Neuron (in vitro differentiated cells): ENCODE measurements around the gene ABHD17B.
"Not testable (repeated sequence)": the region's sequence is repeated elsewhere in the genome, so short reads cannot be mapped to it uniquely, and the experiment has no call there.

Source experiments
- H2AFZ ChIP-seq: one replicate; pipeline ENCODE4 v1.6.1; 2013; ENCODE audit warnings: low read depth, mild to moderate bottlenecking, inconsistent platforms, low read length, moderate library complexity
- H3K27me3 ChIP-seq: one replicate; pipeline ENCODE4 v1.6.1; 2013; ENCODE audit warnings: low read length; ENCODE audit not compliant: insufficient read depth
- H3K36me3 ChIP-seq: one replicate; pipeline ENCODE4 v1.6.1; 2013; ENCODE audit warnings: low read length; ENCODE audit not compliant: insufficient read depth
- H3K4me1 ChIP-seq: one replicate; pipeline ENCODE4 v1.6.1; 2013; ENCODE audit warnings: low read length; ENCODE audit not compliant: insufficient read depth
- H3K4me3 ChIP-seq: 2 replicates; pipeline ENCODE4 v1.5.1; 2013; ENCODE audit warnings: mild to moderate bottlenecking, low read length, moderate library complexity
- H3K9me3 ChIP-seq: one replicate; pipeline ENCODE4 v1.6.1; 2013; ENCODE audit warnings: low read length

The ABHD17B gene

DNA sequence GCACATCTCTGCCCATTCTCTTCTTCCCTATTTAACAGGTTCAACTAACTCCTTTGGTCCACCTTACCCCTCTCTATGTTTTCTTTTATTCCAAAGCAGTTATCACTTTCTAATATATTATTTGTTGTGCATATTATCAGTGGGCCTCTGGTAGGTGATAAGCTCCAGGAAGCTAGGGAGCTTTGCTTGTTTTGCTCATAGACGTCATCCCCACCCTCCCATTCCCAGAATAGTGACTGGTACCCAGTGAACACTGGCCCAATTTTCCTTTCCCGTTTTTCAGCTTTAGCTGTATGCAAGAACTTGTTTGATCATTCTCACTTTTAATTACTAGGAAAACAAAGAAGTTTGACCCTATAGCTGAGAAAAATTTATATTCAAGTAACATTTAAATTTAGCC is 6.9 kb downstream of the ABHD17B start:
- Histone ChIP-seq H2AFZ (no peak overlapping the region), H3K4me3 (no peak overlapping the region), H3K27me3 (no peaks in the 10 kb centered on the region), H3K9me3 (peaks cover 2% of the 10 kb centered on the region), H3K4me1 (peaks cover 10% of the 10 kb centered on the region), H3K36me3 (peaks cover 14% of the 10 kb centered on the region)

DNA sequence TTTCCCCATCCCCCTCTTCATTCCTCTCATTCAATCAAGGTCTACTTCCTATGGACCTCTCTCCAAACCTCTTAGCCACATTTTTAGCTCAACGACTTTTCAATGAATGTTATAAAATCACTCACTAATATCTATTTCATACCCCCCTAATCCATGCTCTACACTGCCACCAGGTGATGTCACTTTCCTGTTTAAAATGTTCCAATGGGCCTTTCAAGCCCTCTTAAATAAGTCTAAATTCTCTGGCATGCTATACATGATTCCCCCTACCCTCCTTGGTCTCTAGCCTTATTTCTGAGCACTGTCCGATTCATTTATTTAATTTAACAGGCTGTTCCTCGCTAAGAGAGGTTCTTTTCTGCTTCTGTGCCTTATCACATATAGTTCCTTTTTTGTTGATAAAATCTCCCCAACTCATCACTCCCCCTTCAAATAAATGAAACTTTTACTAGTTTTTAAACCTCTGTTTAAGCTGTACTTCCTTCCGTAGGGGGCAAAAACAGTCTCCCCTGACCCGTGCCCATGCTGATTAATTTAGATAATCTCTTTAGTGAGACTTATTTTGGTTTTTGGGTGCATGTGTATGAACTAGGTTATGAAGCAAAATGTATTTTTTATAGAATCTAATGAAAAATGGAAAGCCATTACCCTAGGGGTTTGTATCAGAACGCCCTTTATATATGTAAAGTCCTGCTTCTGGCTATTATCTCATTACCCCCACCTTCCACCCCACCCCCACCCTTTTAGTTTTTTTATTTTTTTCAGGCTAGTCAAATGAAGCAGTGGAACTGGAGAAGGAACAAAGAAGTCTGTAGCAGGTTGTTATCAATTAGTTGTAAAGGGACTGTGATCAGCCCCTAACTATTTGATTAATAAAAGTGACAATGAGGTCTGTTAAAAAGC is 9.0 kb downstream of the ABHD17B start:
- Histone ChIP-seq H3K9me3 (peaks cover 2% of the 10 kb centered on the region), H3K36me3 (peaks cover 14% of the 10 kb centered on the region), H3K4me1 (no peaks in the 10 kb centered on the region), H2AFZ (no peak overlapping the region), H3K27me3 (no peaks in the 10 kb centered on the region), H3K4me3 (no peak overlapping the region)

GRCh38 chr9:71898756-71899155 is 12.2 kb downstream of the ABHD17B start:
- H3K4me3 ChIP-seq, H3K27me3 ChIP-seq, H3K4me1 ChIP-seq, H3K36me3 ChIP-seq, H3K9me3 ChIP-seq, H2AFZ ChIP-seq: not testable (repeated sequence)

DNA sequence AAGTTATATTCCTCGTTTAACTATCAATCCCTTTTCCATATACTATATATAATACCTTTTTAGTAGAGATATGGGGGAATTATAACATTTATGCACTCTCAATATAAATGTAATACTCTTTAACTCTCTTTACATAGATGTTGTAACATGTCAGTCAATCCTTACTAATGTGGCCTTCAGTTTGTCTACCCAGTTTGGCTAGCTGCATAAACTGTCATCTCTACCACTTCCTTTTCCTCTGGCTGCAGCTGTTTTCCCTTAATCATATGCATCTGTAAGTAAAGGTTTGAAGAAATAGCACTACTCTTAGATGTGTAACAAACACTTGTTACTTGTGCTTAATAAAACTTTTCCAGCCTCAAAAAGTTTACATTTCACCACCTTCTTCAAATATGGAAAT is 13.4 kb downstream of the ABHD17B start:
- H2AFZ ChIP-seq = no peak overlapping the region
- H3K36me3 ChIP-seq = no peaks in the 10 kb centered on the region
- no peaks in the 10 kb centered on the region for H3K4me1 ChIP-seq
- H3K4me3 ChIP-seq = no peak overlapping the region
- H3K9me3 ChIP-seq = no peaks in the 10 kb centered on the region
- no peaks in the 10 kb centered on the region for H3K27me3 ChIP-seq

GRCh38 chr9:71896761-71897160 is 14.2 kb downstream of the ABHD17B start:
- H3K4me1 ChIP-seq = no peaks in the 10 kb centered on the region
- H3K36me3 ChIP-seq = no peaks in the 10 kb centered on the region
- no peaks in the 10 kb centered on the region for H3K27me3 ChIP-seq
- no peaks in the 10 kb centered on the region for H3K9me3 ChIP-seq
- no peak overlapping the region for H2AFZ ChIP-seq
- no peak overlapping the region for H3K4me3 ChIP-seq

GRCh38 chr9:71895955-71896354 is 15.0 kb downstream of the ABHD17B start:
- Histone ChIP-seq H3K9me3 (no peaks in the 10 kb centered on the region), H3K27me3 (no peaks in the 10 kb centered on the region), H3K4me1 (no peaks in the 10 kb centered on the region), H2AFZ (no peak overlapping the region), H3K36me3 (peaks cover under 1% of the 10 kb centered on the region), H3K4me3 (no peak overlapping the region)

GRCh38 chr9:71895117-71895516 is 15.9 kb downstream of the ABHD17B start:
- Histone ChIP-seq H3K36me3 (peaks cover 2% of the 10 kb centered on the region), H3K4me3 (no peak overlapping the region), H2AFZ (no peak overlapping the region), H3K9me3 (no peaks in the 10 kb centered on the region), H3K27me3 (no peaks in the 10 kb centered on the region), H3K4me1 (no peaks in the 10 kb centered on the region)

GRCh38 chr9:71891557-71892189 is 19.3 kb downstream of the ABHD17B start:
- no peak overlapping the region for H2AFZ ChIP-seq
- no peaks in the 10 kb centered on the region for H3K9me3 ChIP-seq
- no peak overlapping the region for H3K4me3 ChIP-seq
- no peaks in the 10 kb centered on the region for H3K27me3 ChIP-seq
- H3K36me3 ChIP-seq = peaks cover 4% of the 10 kb centered on the region
- no peaks in the 10 kb centered on the region for H3K4me1 ChIP-seq

GRCh38 chr9:71890042-71890679 is 20.8 kb downstream of the ABHD17B start:
- no peak overlapping the region for H2AFZ ChIP-seq
- H3K27me3 ChIP-seq = no peaks in the 10 kb centered on the region
- H3K4me1 ChIP-seq = no peaks in the 10 kb centered on the region
- no peak overlapping the region for H3K4me3 ChIP-seq
- no peaks in the 10 kb centered on the region for H3K9me3 ChIP-seq
- peaks cover 4% of the 10 kb centered on the region for H3K36me3 ChIP-seq

- peaks cover 5% of the 10 kb centered on the region for H3K9me3 ChIP-seq
- H3K36me3 ChIP-seq = peaks cover 8% of the 10 kb centered on the region
- H2AFZ ChIP-seq = no peak overlapping the region
- H3K4me3 ChIP-seq = no peak overlapping the region
- no peaks in the 10 kb centered on the region for H3K4me1 ChIP-seq
- no peaks in the 10 kb centered on the region for H3K27me3 ChIP-seq
Measured at GRCh38 chr9:71887362-71887761, 23.6 kb downstream of the ABHD17B start.

DNA sequence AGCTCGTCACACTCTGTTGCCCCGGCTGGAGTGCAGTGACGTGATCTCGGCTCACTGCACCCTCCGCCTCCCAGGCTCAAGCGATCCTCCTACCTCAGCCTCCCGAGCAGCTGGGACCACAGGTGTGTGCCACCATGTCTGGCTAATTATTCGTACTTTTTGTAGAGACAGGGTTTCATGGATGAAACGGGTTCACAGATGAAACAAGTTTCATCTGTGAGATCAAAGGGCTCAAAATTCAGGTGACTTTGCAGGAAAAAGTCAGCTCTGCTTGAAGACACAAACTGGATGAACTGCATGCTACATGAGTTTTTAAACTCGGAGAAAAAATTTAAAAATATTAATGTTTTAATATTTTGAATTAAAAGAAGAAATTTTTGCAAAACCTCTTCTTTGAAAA is 24.5 kb downstream of the ABHD17B start:
- Histone ChIP-seq H2AFZ (no peak overlapping the region), H3K27me3 (no peaks in the 10 kb centered on the region), H3K4me1 (no peaks in the 10 kb centered on the region), H3K36me3 (peaks cover 10% of the 10 kb centered on the region), H3K9me3 (peaks cover 9% of the 10 kb centered on the region), H3K4me3 (no peak overlapping the region)

- H3K4me3 ChIP-seq = no peak overlapping the region
- H3K36me3 ChIP-seq = peaks cover 10% of the 10 kb centered on the region
- H3K27me3 ChIP-seq = no peaks in the 10 kb centered on the region
- peaks cover 11% of the 10 kb centered on the region for H3K9me3 ChIP-seq
- no peaks in the 10 kb centered on the region for H3K4me1 ChIP-seq
- H2AFZ ChIP-seq = no peak overlapping the region
Measured at GRCh38 chr9:71886015-71886414, 25.0 kb downstream of the ABHD17B start.

DNA sequence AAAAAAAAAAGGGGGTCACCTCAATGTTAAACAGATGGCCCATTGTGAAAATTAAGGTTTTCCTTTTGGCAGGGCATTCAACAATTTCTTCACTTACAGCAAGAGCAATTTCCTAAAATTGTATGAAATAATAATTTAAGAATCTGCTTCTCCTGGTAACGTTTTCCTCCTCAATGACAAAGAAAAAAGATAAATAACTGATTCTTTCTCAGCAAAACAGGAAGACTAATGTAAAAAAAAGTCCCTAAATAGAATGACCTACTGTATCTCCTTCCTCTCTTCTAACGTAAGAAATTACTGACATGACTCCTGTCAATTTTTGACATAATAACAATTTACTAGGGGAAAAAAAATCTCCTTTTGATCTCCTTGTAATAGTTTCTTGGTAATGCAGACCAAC is 25.5 kb downstream of the ABHD17B start:
- H2AFZ ChIP-seq = no peak overlapping the region
- no peaks in the 10 kb centered on the region for H3K27me3 ChIP-seq
- H3K9me3 ChIP-seq = peaks cover 11% of the 10 kb centered on the region
- H3K4me1 ChIP-seq = no peaks in the 10 kb centered on the region
- peaks cover 8% of the 10 kb centered on the region for H3K36me3 ChIP-seq
- no peak overlapping the region for H3K4me3 ChIP-seq
